HG02943 (cell line): Measurements from ENCODE around the gene LMF2.
"Not testable (repeated sequence)": the region's sequence is repeated elsewhere in the genome, so short reads cannot be mapped to it uniquely, and the experiment has no call there.

ENCODE experiments used
- ATAC-seq: cut with Tn5 transposase; IDR thresholded peaks from one replicate; pipeline ENCODE4 v1.9.1; 2021; ENCODE audit warnings: mild to moderate bottlenecking, low read depth, moderate library complexity; ENCODE audit not compliant: unreplicated experiment

The LMF2 gene

GRCh38 chr22:50507421-50507990, at the start of gene LMF2:
Gene LMF2, minus strand, starts transcription at chr22:50507702. Its CDS starts 27 bp downstream, at chr22:50507675.
- peak; percentile 39 for ATAC-seq

GRCh38 chr22:50556703-50557102, 49.2 kb upstream of the LMF2 start:
- no peak for ATAC-seq

- ATAC-seq = no peak
These were observed 45.8 kb upstream of the LMF2 start for GRCh38 chr22:50553310-50553709.

GRCh38 chr22:50551160-50551752, 43.8 kb upstream of the LMF2 start:
- ATAC-seq = no peak

- ATAC-seq = no peak
These were observed 42.9 kb upstream of the LMF2 start for GRCh38 chr22:50550395-50550794.

GRCh38 chr22:50548921-50549790, 41.7 kb upstream of the LMF2 start:
- ATAC-seq = no peak

- no peak for ATAC-seq
These were observed 40.8 kb upstream of the LMF2 start for GRCh38 chr22:50548040-50548920.

- ATAC-seq = no peak
These were observed 39.9 kb upstream of the LMF2 start for GRCh38 chr22:50547263-50547985.

GRCh38 chr22:50546326-50547262, 39.1 kb upstream of the LMF2 start:
- no peak for ATAC-seq

GRCh38 chr22:50545522-50546325, 38.2 kb upstream of the LMF2 start, which contains the start of gene KLHDC7B:
Gene KLHDC7B, plus strand, starts transcription at chr22:50545899. Its CDS starts 345 bp downstream, at chr22:50546244.
- no peak for ATAC-seq

GRCh38 chr22:50544746-50545253, 37.3 kb upstream of the LMF2 start:
- no peak for ATAC-seq

- ATAC-seq = no peak
These were observed 36.7 kb upstream of the LMF2 start for GRCh38 chr22:50544078-50544745.

- no peak for ATAC-seq
These were observed 35.0 kb upstream of the LMF2 start for GRCh38 chr22:50542416-50542927.

GRCh38 chr22:50541667-50542026, 34.1 kb upstream of the LMF2 start:
- not testable (repeated sequence) for ATAC-seq

GRCh38 chr22:50540381-50540780, 32.9 kb upstream of the LMF2 start:
- ATAC-seq = no peak

- ATAC-seq = no peak
These were observed 30.3 kb upstream of the LMF2 start for GRCh38 chr22:50537765-50538164.

- ATAC-seq = no peak
These were observed 28.7 kb upstream of the LMF2 start for GRCh38 chr22:50536226-50536625.
